Subcutaneous abdominal adipose tissue (tissue), 5 donors: Measurements from ENCODE around the gene NFATC3.

Experiments used
- H3K27ac ChIP-seq: one replicate; pipeline ENCODE4 v1.7.0; 2013; ENCODE audit warnings: low read depth, mild to moderate bottlenecking, inconsistent platforms, low read length, moderate library complexity
- H3K27me3 ChIP-seq, 5 donors: one replicate each; pipeline ENCODE4 v1.7.0; 2013; ENCODE audit warnings: low read length in 5 of 5, inconsistent platforms in 1 of 5; ENCODE audit not compliant: control insufficient read depth in 5 of 5, insufficient read depth in 4 of 5
- H3K36me3 ChIP-seq, 5 donors: one replicate each; pipeline ENCODE4 v1.7.0; 2013; ENCODE audit warnings: low read length in 5 of 5; ENCODE audit not compliant: control insufficient read depth in 5 of 5, insufficient read depth in 5 of 5
- H3K4me1 ChIP-seq, 5 donors: one replicate each; pipeline ENCODE4 v1.7.0; 2013; ENCODE audit warnings: low read length in 5 of 5, mild to moderate bottlenecking in 3 of 5, moderate library complexity in 1 of 5; ENCODE audit not compliant: control insufficient read depth in 5 of 5, insufficient read depth in 5 of 5
- H3K4me3 ChIP-seq, 5 donors: one replicate each; pipeline ENCODE4 v1.7.0; 2013; ENCODE audit warnings: low read length in 5 of 5, low read depth in 1 of 5
- H3K9ac ChIP-seq, 5 donors: one replicate each; pipeline ENCODE4 v1.7.0; 2013; ENCODE audit warnings: low read length in 5 of 5, mild to moderate bottlenecking in 4 of 5, moderate library complexity in 3 of 5
- H3K9me3 ChIP-seq, 5 donors: one replicate each; pipeline ENCODE4 v1.7.0; 2013; ENCODE audit warnings: low read length in 5 of 5; ENCODE audit not compliant: control insufficient read depth in 5 of 5
- donor health status: healthy.
- donor health status: healthy.
- donor health status: healthy.
- donor health status: healthy.
- donor health status: healthy.

NFATC3 gene

GRCh38 chr16:68259007-68259825, 174.0 kb downstream of the NFATC3 start:
- Histone ChIP-seq H3K36me3 (peaks cover 0 to 61% (median 43%) of the 10 kb centered on the region in 5 donors), H3K4me3 (no peak overlapping the region), H3K9me3 (no peaks in the 10 kb centered on the region), H3K4me1 (peaks cover 3 to 47% (median 35%) of the 10 kb centered on the region in 5 donors), H3K27ac (peak overlapping the region; percentile 60), H3K27me3 (no peaks in the 10 kb centered on the region), H3K9ac (no peak overlapping the region)

GRCh38 chr16:68263559-68264127, 178.5 kb downstream of the NFATC3 start:
- no peaks in the 10 kb centered on the region for H3K27me3 ChIP-seq
- H3K4me1 ChIP-seq = peaks cover 4 to 58% (median 34%) of the 10 kb centered on the region in 5 donors
- peak overlapping the region; percentile 38 to 96 (median 81) for H3K9ac ChIP-seq

GRCh38 chr16:68264128-68265077, 179.2 kb downstream of the NFATC3 start, which contains the start of gene SLC7A6:
Gene SLC7A6 (plus strand): TSS chr16:68264526. CDS start chr16:68274727, 10,201 bp downstream.
- Histone ChIP-seq H3K9ac (peak within 1 kb of the TSS; percentile 80 to 98 (median 95)), H3K27me3 (no peaks in the 10 kb centered on the region), H3K9me3 (no peaks in the 10 kb centered on the region), H3K36me3 (peaks cover 4 to 22% (median 15%) of the 10 kb centered on the region in 5 donors), H3K4me1 (peaks cover 4 to 51% (median 37%) of the 10 kb centered on the region in 5 donors), H3K27ac (peak within 1 kb of the TSS; percentile 98), H3K4me3 (peak within 1 kb of the TSS; percentile 77 to 90 (median 83))

More at GRCh38 chr16:68263559-68264127, 178.5 kb downstream of the NFATC3 start:
- Histone ChIP-seq H3K27ac (peak overlapping the region; percentile 98), H3K4me3 (peak overlapping the region in 4 of 5 donors; percentile 79 to 90 (median 86)), H3K36me3 (peaks cover 0 to 27% (median 21%) of the 10 kb centered on the region in 5 donors), H3K9me3 (no peaks in the 10 kb centered on the region)

GRCh38 chr16:68265078-68265920, 180.1 kb downstream of the NFATC3 start:
- H3K27me3 ChIP-seq = no peaks in the 10 kb centered on the region
- peak overlapping the region; percentile 98 for H3K27ac ChIP-seq
- H3K36me3 ChIP-seq = peaks cover 2 to 18% (median 6%) of the 10 kb centered on the region in 5 donors
- H3K9me3 ChIP-seq = no peaks in the 10 kb centered on the region
- peaks cover 4 to 54% (median 46%) of the 10 kb centered on the region in 5 donors for H3K4me1 ChIP-seq
- peak overlapping the region; percentile 77 to 90 (median 83) for H3K4me3 ChIP-seq
- peak overlapping the region; percentile 80 to 98 (median 95) for H3K9ac ChIP-seq

- Histone ChIP-seq H3K4me3 (peak overlapping the region in 2 of 5 donors; percentile 2 to 16), H3K4me1 (peaks cover 4 to 76% (median 58%) of the 10 kb centered on the region in 5 donors), H3K27ac (peak overlapping the region; percentile 74), H3K27me3 (no peaks in the 10 kb centered on the region), H3K36me3 (peaks cover 0 to 20% (median 4%) of the 10 kb centered on the region in 5 donors), H3K9ac (peak overlapping the region in 1 of 5 donors; percentile 48), H3K9me3 (no peaks in the 10 kb centered on the region)
Observed at GRCh38 chr16:68267612-68268405, 182.6 kb downstream of the NFATC3 start.

- Histone ChIP-seq H3K9me3 (no peaks in the 10 kb centered on the region), H3K4me3 (no peak overlapping the region), H3K4me1 (peaks cover 3 to 72% (median 49%) of the 10 kb centered on the region in 5 donors), H3K36me3 (peaks cover 4 to 40% (median 16%) of the 10 kb centered on the region in 5 donors), H3K9ac (peak overlapping the region in 2 of 5 donors; percentile 7 to 47), H3K27me3 (no peaks in the 10 kb centered on the region), H3K27ac (peak overlapping the region; percentile 74)
Observed at GRCh38 chr16:68269793-68270192, 184.6 kb downstream of the NFATC3 start.

GRCh38 chr16:68270353-68270752, 185.2 kb downstream of the NFATC3 start:
- H3K27ac ChIP-seq = peak overlapping the region; percentile 74
- peak overlapping the region in 2 of 5 donors; percentile 7 to 47 for H3K9ac ChIP-seq
- H3K4me1 ChIP-seq = peaks cover 3 to 70% (median 46%) of the 10 kb centered on the region in 5 donors
- H3K36me3 ChIP-seq = peaks cover 4 to 43% (median 20%) of the 10 kb centered on the region in 5 donors
- no peaks in the 10 kb centered on the region for H3K27me3 ChIP-seq
- no peaks in the 10 kb centered on the region for H3K9me3 ChIP-seq
- no peak overlapping the region for H3K4me3 ChIP-seq

GRCh38 chr16:68272507-68273209, 187.5 kb downstream of the NFATC3 start:
- H3K9ac ChIP-seq = peak overlapping the region in 1 of 5 donors; percentile 6
- H3K36me3 ChIP-seq = peaks cover 8 to 54% (median 20%) of the 10 kb centered on the region in 5 donors
- H3K9me3 ChIP-seq = no peaks in the 10 kb centered on the region
- H3K27ac ChIP-seq = peak overlapping the region; percentile 51
- H3K4me3 ChIP-seq = no peak overlapping the region
- no peaks in the 10 kb centered on the region for H3K27me3 ChIP-seq
- H3K4me1 ChIP-seq = peaks cover 2 to 75% (median 47%) of the 10 kb centered on the region in 5 donors
